Endothelial cell of umbilical vein (primary cell): ENCODE data around the gene PHLPP2. TPM values are rescaled to one million over a fixed set of nuclear protein-coding genes. Genes with fewer than 3 reads are reported as not detected.

Experiments
- BruUV-seq: library from RNA; stranded (reverse); fragments of 400-500 nt; replicated peaks from 2 replicates; lab custom pipeline; 2021; lab: Mats Ljungman, UMichigan
- CTCF ChIA-PET: fragments of 300-600, 350-600 bp; sonication (Branson Sonifier 250); formaldehyde crosslinking; loops from one replicate; lab custom pipeline; 2021; ENCODE audit warnings: antibody characterized with exemption, inconsistent platforms; lab: Charles Lee
- POLR2A ChIA-PET: fragments of 300-600, 350-600 bp; sonication (Branson Sonifier 250); formaldehyde crosslinking; loops from one replicate; lab custom pipeline; 2021; ENCODE audit warnings: antibody characterized with exemption, inconsistent platforms; lab: Charles Lee
- DNase-seq: peaks from one replicate; pipeline ENCODE4 v3.0.0-alpha.2; 2011; ENCODE audit warnings: low read depth, low spot score
- FAIRE-seq: peaks from 2 replicates; lab custom pipeline; 2011; peaks lifted over from hg19 to GRCh38; lab: Jason Lieb, UNC
- H2AFZ ChIP-seq: 2 replicates; pipeline ENCODE4 v1.6.0; 2012; ENCODE audit warnings: low read depth, low read length, control low read depth, inconsistent platforms
- H3K27ac ChIP-seq: 2 replicates; pipeline ENCODE4 v1.5.1; 2011; ENCODE audit warnings: low read depth, mild to moderate bottlenecking, control low read depth, low read length, moderate library complexity; ENCODE audit not compliant: insufficient read depth
- H3K27me3 ChIP-seq, 2 experiments: 2 replicates each; pipeline versions ENCODE4 v1.6.0 to v1.6.1; 2011; ENCODE audit warnings: low read length in 2 of 2, mixed read lengths in 1 of 2; ENCODE audit not compliant: control insufficient read depth in 2 of 2, insufficient read depth in 2 of 2
- H3K36me3 ChIP-seq, 2 experiments: 2 replicates in 1 of 2; 3 replicates in 1 of 2; pipeline ENCODE4 v1.5.1; 2011; ENCODE audit warnings: low read length in 2 of 2, mild to moderate bottlenecking in 1 of 2, moderate library complexity in 1 of 2; ENCODE audit not compliant: control insufficient read depth in 2 of 2, insufficient read depth in 2 of 2; ENCODE audit errors: extremely low read depth in 1 of 2
- H3K4me1 ChIP-seq: 3 replicates; pipeline ENCODE4 v1.5.1; 2011; ENCODE audit warnings: mild to moderate bottlenecking, low read length; ENCODE audit not compliant: control insufficient read depth, insufficient read depth; ENCODE audit errors: extremely low read depth
- H3K4me2 ChIP-seq: 2 replicates; pipeline ENCODE4 v1.6.1; 2011; ENCODE audit warnings: low read length, control low read depth, mixed read lengths; ENCODE audit not compliant: insufficient read depth
- H3K4me3 ChIP-seq, 3 experiments: fragments of 200-600 bp in 1 of 3; sonication (generic), shearing (Covaris generic) in 1 of 3; replicated peaks in 1 of 3; 2 replicates each; pipeline ENCODE4 v1.5.1; 2011 to 2016; ENCODE audit warnings: control low read depth in 3 of 3, low read length in 3 of 3, mild to moderate bottlenecking in 2 of 3, inconsistent platforms in 1 of 3, low read depth in 1 of 3, moderate library complexity in 1 of 3; ENCODE audit not compliant: insufficient read depth in 1 of 3
- H3K79me2 ChIP-seq: 2 replicates; pipeline ENCODE4 v1.6.0; 2012; ENCODE audit warnings: low read length, inconsistent platforms; ENCODE audit not compliant: control insufficient read depth, insufficient read depth
- H3K9ac ChIP-seq: replicated peaks from 2 replicates; pipeline ENCODE3; 2011; ENCODE audit warnings: low read length, control low read depth; ENCODE audit not compliant: insufficient read depth; ENCODE audit errors: extremely low read depth
- H3K9me1 ChIP-seq: replicated peaks from 3 replicates; pipeline ENCODE4 v1.6.0; 2011; ENCODE audit warnings: mild to moderate bottlenecking, low read length; ENCODE audit not compliant: control insufficient read depth, insufficient read depth; ENCODE audit errors: extremely low read depth
- H3K9me3 ChIP-seq: replicated peaks from 2 replicates; pipeline ENCODE4 v1.5.1; 2012; ENCODE audit warnings: low read length, inconsistent platforms; ENCODE audit not compliant: control insufficient read depth, insufficient read depth
- H4K20me1 ChIP-seq: replicated peaks from 2 replicates; pipeline ENCODE3; 2011; ENCODE audit warnings: mild to moderate bottlenecking, low read length; ENCODE audit not compliant: control insufficient read depth, insufficient read depth; ENCODE audit errors: extremely low read depth
- CTCF ChIP-seq, 2 donors: IDR thresholded peaks; 1 replicate in 1 of 2; 2 replicates in 1 of 2; pipeline ENCODE4 v1.5.1; 2011; ENCODE audit warnings: low read length in 2 of 2, mild to moderate bottlenecking in 2 of 2, moderate library complexity in 2 of 2, control low read depth in 1 of 2, inconsistent platforms in 1 of 2, low read depth in 1 of 2; ENCODE audit not compliant: insufficient read depth in 1 of 2; ENCODE audit errors: extremely low read depth in 1 of 2
- EZH2 ChIP-seq: IDR thresholded peaks from 2 replicates; pipeline ENCODE4 v1.6.1; 2012; ENCODE audit warnings: borderline replicate concordance, low read depth, mild to moderate bottlenecking, moderate library complexity, low read length, inconsistent platforms; ENCODE audit not compliant: severe bottlenecking
- FOS ChIP-seq: IDR thresholded peaks from 2 replicates; pipeline ENCODE4 v1.6.1; 2011; ENCODE audit warnings: mild to moderate bottlenecking, low read length, moderate library complexity, borderline replicate concordance; ENCODE audit not compliant: insufficient read depth
- GATA2 ChIP-seq: IDR thresholded peaks from 2 replicates; pipeline ENCODE4 v1.7.0; 2011; ENCODE audit warnings: low read depth, mild to moderate bottlenecking, moderate library complexity, mixed read lengths, low read length; ENCODE audit not compliant: insufficient read length, insufficient read depth
- JUN ChIP-seq: IDR thresholded peaks from 2 replicates; pipeline ENCODE4 v1.6.1; 2011; ENCODE audit warnings: borderline replicate concordance, low read depth; ENCODE audit not compliant: insufficient read length, insufficient read depth
- MAX ChIP-seq: IDR thresholded peaks from 2 replicates; pipeline ENCODE4 v1.6.1; 2011; ENCODE audit not compliant: insufficient read depth, insufficient read length
- MYC ChIP-seq: IDR thresholded peaks from one replicate; pipeline ENCODE4 v1.6.1; 2011; ENCODE audit warnings: mild to moderate bottlenecking, low read depth, low read length
- POLR2A ChIP-seq: IDR thresholded peaks from 2 replicates; pipeline ENCODE4 v1.6.1; 2012; ENCODE audit warnings: low read depth, mild to moderate bottlenecking, control low read depth, low read length
- POLR2AphosphoS5 ChIP-seq: IDR thresholded peaks from 2 replicates; pipeline ENCODE4 v1.6.1; 2012; ENCODE audit warnings: low read depth, mild to moderate bottlenecking, control low read depth, low read length, moderate library complexity; ENCODE audit not compliant: insufficient read depth
- dilution Hi-C: fragments of 300-500 bp; cut with MboI; formaldehyde crosslinking; loops from one replicate; pipeline ENCODE4 v1.15.0; 2019; ENCODE audit warnings: low sequenced_read_pairs; ENCODE audit not compliant: extremely low pct_ligation_motif_present
- intact Hi-C: fragments of 100-400 bp; cut with micrococcal nuclease; formaldehyde crosslinking; loops from one replicate; pipeline ENCODE4 v1.10.0; 2022
- polyA plus RNA-seq, 4 experiments: library from polyadenylated mRNA; depleted of rRNA in 3 of 4; stranded (reverse) in 3 of 4; unstranded in 1 of 4; fragments of >200 nt; gene quantifications; 2 replicates each; pipeline versions ENCODE4 v1.2.1 to v1.2.3, GENCODE V29; 2011 to 2012; ENCODE audit warnings: missing spikeins in 1 of 4
- total RNA-seq: library from RNA; stranded (reverse); gene quantifications from 2 replicates; pipeline ENCODE4 v1.2.3, GENCODE V29; 2021

The PHLPP2 gene
- total and polyA plus RNA-seq, 2 donors (not counting 3 experiments of a cell fraction or from before 2014, with no cell fraction given): 4.1 to 8.0 TPM

GRCh38 chr16:71659471-71659870, 65.0 kb downstream of the PHLPP2 start:
- FAIRE-seq (no peak), DNase-seq (no peak)
- no peak overlapping the region for H3K4me2 ChIP-seq
- H3K27ac ChIP-seq: no peak overlapping the region
- no peaks in the 10 kb centered on the region for H3K27me3 ChIP-seq
- H4K20me1 ChIP-seq: no peaks in the 10 kb centered on the region
- no TSS peak for BruUV-seq
- no peak overlapping the region for H3K4me3 ChIP-seq
- intact Hi-C loops: no loop called here
- no peak overlapping the region for H3K9ac ChIP-seq
- H3K79me2 ChIP-seq: no peaks in the 10 kb centered on the region
- dilution Hi-C loops: no loop called here
- H3K4me1 ChIP-seq: no peaks in the 10 kb centered on the region
- H2AFZ ChIP-seq: no peak overlapping the region
- no peaks in the 10 kb centered on the region for H3K9me1 ChIP-seq
- ChIA-PET POLR2A (no interaction called here), CTCF (interaction anchor here (0.6 to 1.6 kb wide), 2 partner anchors 116 to 302 kb away, joined by 3 to 6 read pairs; no protein-coding TSS in a partner anchor)
- peaks cover 3 to 4% of the 10 kb centered on the region in 2 experiments for H3K36me3 ChIP-seq
- TF ChIP-seq EZH2: no peak
- H3K9me3 ChIP-seq: no peaks in the 10 kb centered on the region

DNA sequence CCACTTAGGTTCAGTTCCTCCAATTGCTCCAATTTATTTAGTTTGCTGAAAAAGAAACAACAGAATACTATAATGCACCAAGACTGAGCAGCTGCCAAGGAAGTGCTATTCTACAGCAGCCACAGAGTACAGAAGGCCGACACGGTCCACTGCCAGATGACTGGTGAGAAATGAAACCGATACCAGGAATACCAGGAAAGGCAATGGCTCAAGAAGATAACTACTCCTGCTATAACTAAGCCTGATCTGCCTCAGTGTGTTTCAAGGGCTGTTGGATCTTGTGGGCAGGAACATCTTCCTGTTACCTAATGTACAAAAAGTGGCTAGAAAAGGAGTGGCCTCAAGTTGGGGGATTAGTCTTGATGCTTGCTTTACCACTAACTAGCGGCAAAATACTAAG, 65.7 kb downstream of the PHLPP2 start:
- FAIRE-seq (peak; percentile 28), DNase-seq (no peak)
- Histone ChIP-seq H3K36me3 (peaks cover 2 to 4% of the 10 kb centered on the region in 2 experiments), H3K4me2 (no peak overlapping the region), H3K79me2 (no peaks in the 10 kb centered on the region), H3K27me3 (no peaks in the 10 kb centered on the region), H2AFZ (no peak overlapping the region), H3K4me1 (no peaks in the 10 kb centered on the region), H3K4me3 (no peak overlapping the region), H3K9ac (no peak overlapping the region), H3K27ac (no peak overlapping the region), H3K9me3 (no peaks in the 10 kb centered on the region), H3K9me1 (no peaks in the 10 kb centered on the region), H4K20me1 (no peaks in the 10 kb centered on the region)
- intact Hi-C loops: no loop called here
- dilution Hi-C loops: no loop called here
- no TSS peak for BruUV-seq
- POLR2A ChIA-PET: no interaction called here
- no peak for TF ChIP-seq MYC
- TF ChIP-seq EZH2: no peak
- no peak for TF ChIP-seq POLR2A
- TF ChIP-seq CTCF (IDR thresholded peaks at IDR 0.05; ENCODE audit: extremely low read depth in 1 of 2, insufficient read depth in 1 of 2, low read depth in 1 of 2, low read length in 2 of 2): no peak
- no peak for TF ChIP-seq POLR2AphosphoS5
- no peak for TF ChIP-seq GATA2
- no peak for TF ChIP-seq FOS
- TF ChIP-seq MAX: no peak
- no peak for TF ChIP-seq JUN
- CTCF ChIA-PET: interaction anchor here (1.6 kb wide), 1 partner anchor 302 kb away, joined by 6 read pairs; no protein-coding TSS in a partner anchor
